Lower leg skin (tissue), 3 donors: ENCODE data around the gene SPZ1.

Source experiments
- CTCF ChIP-seq, 3 donors: fragments of 450-650 bp; IDR thresholded peaks; one replicate each; pipeline ENCODE4 v1.5.1; 2016; ENCODE audit warnings: antibody characterized with exemption in 3 of 3, mild to moderate bottlenecking in 3 of 3, moderate library complexity in 2 of 3
- POLR2A ChIP-seq, 2 donors: fragments of 450-650 bp; IDR thresholded peaks; one replicate each; pipeline ENCODE4 v1.6.1; 2016 to 2017; ENCODE audit warnings: antibody characterized with exemption in 2 of 2, mild to moderate bottlenecking in 1 of 2, moderate library complexity in 1 of 2

GRCh38 chr5:80326468-80326867 is 6.7 kb downstream of the SPZ1 start:
- no peak for TF ChIP-seq CTCF (IDR thresholded peaks at IDR 0.05)
- no peak for TF ChIP-seq POLR2A (IDR thresholded peaks at IDR 0.05)
